ENCODE results near the gene KIF19. TPM values are rescaled to one million over a fixed set of nuclear protein-coding genes. Genes with fewer than 3 reads are reported as not detected.

The KIF19 gene
- total and polyA plus RNA-seq, 4 donors: 4.2 to 12.7 (median 6.7) TPM

- Histone ChIP-seq H3K9ac (ENCODE audit: insufficient read depth in 1 of 2, low read length in 2 of 2) (no peak overlapping the region), H3K4me3 (no peak overlapping the region), H3K9me3 (ENCODE audit: control insufficient read depth in 4 of 4, insufficient read depth in 3 of 4, low read length in 3 of 4) (peaks cover 0 to 1% (median 0%) of the 10 kb centered on the region in 4 donors), H3K4me1 (ENCODE audit: control insufficient read depth in 5 of 5, insufficient read depth in 5 of 5, low read length in 5 of 5) (peaks cover 0 to 14% (median 5%) of the 10 kb centered on the region in 5 donors), H3K27ac (ENCODE audit: low read depth in 1 of 2, low read length in 1 of 2) (no peak overlapping the region), H3K27me3 (ENCODE audit: control insufficient read depth in 3 of 3, insufficient read depth in 3 of 3, low read length in 2 of 3) (peaks cover 0 to 19% (median 7%) of the 10 kb centered on the region in 3 donors), H3K36me3 (ENCODE audit: control insufficient read depth in 4 of 4, insufficient read depth in 4 of 4, low read length in 4 of 4) (no peaks in the 10 kb centered on the region)
- WGBS, 2 donors: 67 to 73% methylated on average over 3 of the region's 3 CpGs
- DNase-seq: no peak
- TF ChIP-seq CTCF (IDR thresholded peaks at IDR 0.05; ENCODE audit: control extremely low read depth, extremely low read depth): no peak
- no peak for ATAC-seq (ENCODE audit: insufficient read depth, low FRiP score)
Measured at GRCh38 chr17:74329378-74329777, 3.4 kb downstream of the KIF19 start.

- Histone ChIP-seq H3K4me3 (no peak overlapping the region), H3K9ac (ENCODE audit: insufficient read depth in 1 of 2, low read length in 2 of 2) (no peak overlapping the region), H3K27me3 (ENCODE audit: control insufficient read depth in 3 of 3, insufficient read depth in 3 of 3, low read length in 2 of 3) (peaks cover 0 to 16% (median 4%) of the 10 kb centered on the region in 3 donors), H3K4me1 (ENCODE audit: control insufficient read depth in 5 of 5, insufficient read depth in 5 of 5, low read length in 5 of 5) (peaks cover 0 to 11% (median 4%) of the 10 kb centered on the region in 5 donors), H3K27ac (ENCODE audit: low read depth in 1 of 2, low read length in 1 of 2) (no peak overlapping the region), H3K36me3 (ENCODE audit: control insufficient read depth in 4 of 4, insufficient read depth in 4 of 4, low read length in 4 of 4) (no peaks in the 10 kb centered on the region), H3K9me3 (ENCODE audit: control insufficient read depth in 4 of 4, insufficient read depth in 3 of 4, low read length in 3 of 4) (peaks cover 0 to 2% (median 0%) of the 10 kb centered on the region in 4 donors)
- 78 to 87% methylated on average over 8 of the region's 8 CpGs for WGBS, 2 donors
- ATAC-seq (ENCODE audit: insufficient read depth, low FRiP score): no peak
- DNase-seq: no peak
- no peak for TF ChIP-seq CTCF (IDR thresholded peaks at IDR 0.05; ENCODE audit: control extremely low read depth, extremely low read depth)
Measured at GRCh38 chr17:74330446-74330845, 4.4 kb downstream of the KIF19 start.

- 60 to 68% methylated on average over 7 of the region's 7 CpGs for WGBS, 2 donors
- H3K27me3 ChIP-seq (ENCODE audit: control insufficient read depth in 3 of 3, insufficient read depth in 3 of 3, low read length in 2 of 3): peaks cover 0 to 2% (median 0%) of the 10 kb centered on the region in 3 donors
- H3K4me3 ChIP-seq: no peak overlapping the region
- no peak for DNase-seq
- H3K27ac ChIP-seq (ENCODE audit: low read depth in 1 of 2, low read length in 1 of 2): no peak overlapping the region
- no peak for ATAC-seq (ENCODE audit: insufficient read depth, low FRiP score)
- H3K36me3 ChIP-seq (ENCODE audit: control insufficient read depth in 4 of 4, insufficient read depth in 4 of 4, low read length in 4 of 4): no peaks in the 10 kb centered on the region
- peaks cover 0 to 5% (median 0%) of the 10 kb centered on the region in 5 donors for H3K4me1 ChIP-seq (ENCODE audit: control insufficient read depth in 5 of 5, insufficient read depth in 5 of 5, low read length in 5 of 5)
- no peak overlapping the region for H3K9ac ChIP-seq (ENCODE audit: insufficient read depth in 1 of 2, low read length in 2 of 2)
- no peak for TF ChIP-seq CTCF (IDR thresholded peaks at IDR 0.05; ENCODE audit: control extremely low read depth, extremely low read depth)
- H3K9me3 ChIP-seq (ENCODE audit: control insufficient read depth in 4 of 4, insufficient read depth in 3 of 4, low read length in 3 of 4): peaks cover 0 to 2% (median 0%) of the 10 kb centered on the region in 4 donors
Measured at GRCh38 chr17:74332017-74332650, 6.1 kb downstream of the KIF19 start.
